Measurements from ENCODE around the gene NLRP9. TPM values are rescaled to one million over a fixed set of nuclear protein-coding genes. Genes with fewer than 3 reads are reported as not detected.

The NLRP9 gene
- polyA plus RNA-seq, 5 donors = 0.06 TPM; not detected in 4

Other genes with a start within 250 kb of the NLRP9 start
- gene SSC5D, start 250.0 kb downstream of the NLRP9 start, polyA plus RNA-seq (ENCODE audit: insufficient read depth in 1 of 5, insufficient read length in 5 of 5, low replicate concordance in 1 of 5) = 10 to 100 TPM in 1 of 5 donors, 1 to 10 TPM in 4; 3.1 to 15.6 (median 8.8) TPM
- gene SBK2, start 201.3 kb downstream of the NLRP9 start, polyA plus RNA-seq (ENCODE audit: insufficient read depth in 1 of 5, insufficient read length in 5 of 5, low replicate concordance in 1 of 5) = under 1 TPM in 1 of 5 donors, not detected in 4; 0.41 TPM
- gene SBK3, start 192.9 kb downstream of the NLRP9 start, polyA plus RNA-seq (ENCODE audit: insufficient read depth in 1 of 5, insufficient read length in 5 of 5, low replicate concordance in 1 of 5) = 1 to 10 TPM in 1 of 5 donors, under 1 TPM in 4; 0.55 to 1.2 (median 0.73) TPM
- 10 to 100 TPM in 4 of 5 donors, 1 to 10 TPM in 1; 10.0 to 20.2 (median 13.7) TPM for gene ZNF579, start 157.6 kb downstream of the NLRP9 start, polyA plus RNA-seq (ENCODE audit: insufficient read depth in 1 of 5, insufficient read length in 5 of 5, low replicate concordance in 1 of 5)
- gene FIZ1, start 138.9 kb downstream of the NLRP9 start, polyA plus RNA-seq (ENCODE audit: insufficient read depth in 1 of 5, insufficient read length in 5 of 5, low replicate concordance in 1 of 5) = 10 to 100 TPM; 16.3 to 24.9 (median 19.1) TPM
- 10 to 100 TPM in 1 of 5 donors, 1 to 10 TPM in 4; 6.0 to 11.8 (median 6.1) TPM for gene ZNF524, start 138.1 kb downstream of the NLRP9 start, polyA plus RNA-seq (ENCODE audit: insufficient read depth in 1 of 5, insufficient read length in 5 of 5, low replicate concordance in 1 of 5)
- gene ZNF865, start 132.8 kb downstream of the NLRP9 start, polyA plus RNA-seq (ENCODE audit: insufficient read depth in 1 of 5, insufficient read length in 5 of 5, low replicate concordance in 1 of 5) = 10 to 100 TPM in 1 of 5 donors, 1 to 10 TPM in 4; 5.3 to 15.5 (median 7.9) TPM
- gene ZNF784, start 113.8 kb downstream of the NLRP9 start, polyA plus RNA-seq (ENCODE audit: insufficient read depth in 1 of 5, insufficient read length in 5 of 5, low replicate concordance in 1 of 5) = 10 to 100 TPM in 1 of 5 donors, 1 to 10 TPM in 4; 7.8 to 11.6 (median 8.8) TPM
- 10 to 100 TPM; 32.1 to 56.3 (median 38.3) TPM for gene ZNF580, start 97.4 kb downstream of the NLRP9 start, polyA plus RNA-seq (ENCODE audit: insufficient read depth in 1 of 5, insufficient read length in 5 of 5, low replicate concordance in 1 of 5)
- gene ZNF581, start 94.8 kb downstream of the NLRP9 start, polyA plus RNA-seq (ENCODE audit: insufficient read depth in 1 of 5, insufficient read length in 5 of 5, low replicate concordance in 1 of 5) = 10 to 100 TPM; 23.0 to 36.0 (median 29.5) TPM
- gene CCDC106, start 90.2 kb downstream of the NLRP9 start, polyA plus RNA-seq (ENCODE audit: insufficient read depth in 1 of 5, insufficient read length in 5 of 5, low replicate concordance in 1 of 5) = 10 to 100 TPM; 11.2 to 19.3 (median 13.7) TPM
- gene U2AF2, start 83.4 kb downstream of the NLRP9 start, polyA plus RNA-seq (ENCODE audit: insufficient read depth in 1 of 5, insufficient read length in 5 of 5, low replicate concordance in 1 of 5) = 100 to 1,000 TPM; 137 to 222 (median 182) TPM
- gene EPN1, start 63.2 kb downstream of the NLRP9 start, polyA plus RNA-seq (ENCODE audit: insufficient read depth in 1 of 5, insufficient read length in 5 of 5, low replicate concordance in 1 of 5) = 100 to 1,000 TPM in 1 of 5 donors, 10 to 100 TPM in 4; 57.6 to 140 (median 75.7) TPM
- gene RFPL4A, start 20.7 kb upstream of the NLRP9 start, polyA plus RNA-seq (ENCODE audit: insufficient read depth in 1 of 5, insufficient read length in 5 of 5, low replicate concordance in 1 of 5) = under 1 TPM in 1 of 5 donors, not detected in 4; 0.14 TPM
- not detected for gene RFPL4AL1, start 30.7 kb upstream of the NLRP9 start, polyA plus RNA-seq (ENCODE audit: insufficient read depth in 1 of 5, insufficient read length in 5 of 5, low replicate concordance in 1 of 5)
- gene NLRP11, start 93.6 kb upstream of the NLRP9 start, polyA plus RNA-seq (ENCODE audit: insufficient read depth in 1 of 5, insufficient read length in 5 of 5, low replicate concordance in 1 of 5) = under 1 TPM in 2 of 5 donors, not detected in 3; 0.04 to 0.12 TPM
- gene NLRP4, start 98.1 kb upstream of the NLRP9 start, polyA plus RNA-seq (ENCODE audit: insufficient read depth in 1 of 5, insufficient read length in 5 of 5, low replicate concordance in 1 of 5) = not detected
- not detected for gene NLRP13, start 193.9 kb upstream of the NLRP9 start, polyA plus RNA-seq (ENCODE audit: insufficient read depth in 1 of 5, insufficient read length in 5 of 5, low replicate concordance in 1 of 5)
- gene NLRP8, start 209.4 kb upstream of the NLRP9 start, polyA plus RNA-seq (ENCODE audit: insufficient read depth in 1 of 5, insufficient read length in 5 of 5, low replicate concordance in 1 of 5) = not detected
- gene NLRP5, start 248.4 kb upstream of the NLRP9 start, polyA plus RNA-seq (ENCODE audit: insufficient read depth in 1 of 5, insufficient read length in 5 of 5, low replicate concordance in 1 of 5) = not detected